T-helper 17 cell (primary cell): ENCODE measurements around the gene DNPH1. TPM values are rescaled to one million over a fixed set of nuclear protein-coding genes. Genes with fewer than 3 reads are reported as not detected.

Experiments
- ATAC-seq: fragments of 150-1000 bp; cut with Tn5 transposase; 2 replicates; pipeline ENCODE4 v1.10.0; 2021; ENCODE audit warnings: mild to moderate bottlenecking, moderate library complexity
- DNase-seq, 3 donors: peaks; one replicate each; pipeline versions ENCODE4 v3.0.0 to v3.0.0-alpha.2; 2020 to 2021
- H3K9me3 ChIP-seq: one replicate; pipeline ENCODE4 v1.7.0; 2013; ENCODE audit warnings: low read length, mild to moderate bottlenecking; ENCODE audit not compliant: control insufficient read depth, poor library complexity, severe bottlenecking
- H3K27ac Mint-ChIP-seq: one replicate; pipeline ENCODE4 v1.8.0; 2022; ENCODE audit warnings: mild to moderate bottlenecking, moderate library complexity, mixed read lengths
- H3K27me3 Mint-ChIP-seq: one replicate; pipeline ENCODE4 v1.8.0; 2022; ENCODE audit warnings: mixed read lengths
- H3K36me3 Mint-ChIP-seq: one replicate; pipeline ENCODE4 v1.8.0; 2022; ENCODE audit warnings: low read depth, mixed read lengths
- H3K4me1 Mint-ChIP-seq: one replicate; pipeline ENCODE4 v1.8.0; 2022; ENCODE audit warnings: mild to moderate bottlenecking, mixed read lengths
- H3K4me3 Mint-ChIP-seq: one replicate; pipeline ENCODE4 v1.8.0; 2022; ENCODE audit warnings: mild to moderate bottlenecking, moderate library complexity, mixed read lengths
- total RNA-seq, 4 donors: library from RNA in 2 of 4; stranded (reverse) in 2 of 4; gene quantifications; one replicate each; pipeline ENCODE4 v1.2.3 and lab custom pipeline; 2022 to 2026

The DNPH1 gene
- total RNA-seq, 2 donors from 2014 or later, result 32.3 to 35.0 TPM

- no peaks in the 10 kb centered on the region for H3K27me3 Mint-ChIP-seq
- H3K36me3 Mint-ChIP-seq, result peaks cover 13% of the 10 kb centered on the region
- H3K27ac Mint-ChIP-seq, result no peak overlapping the region
- no peak for DNase-seq
- H3K4me3 Mint-ChIP-seq, result no peak overlapping the region
- no peaks in the 10 kb centered on the region for H3K9me3 ChIP-seq
- no peak for ATAC-seq
- peaks cover 13% of the 10 kb centered on the region for H3K4me1 Mint-ChIP-seq
Measured at GRCh38 chr6:43203718-43204095, 25.6 kb downstream of the DNPH1 start.

- H3K9me3 ChIP-seq, result no peaks in the 10 kb centered on the region
- Mint-ChIP-seq H3K27ac (no peak overlapping the region), H3K27me3 (no peaks in the 10 kb centered on the region), H3K4me1 (peaks cover 13% of the 10 kb centered on the region), H3K36me3 (peaks cover 13% of the 10 kb centered on the region), H3K4me3 (no peak overlapping the region)
- DNase-seq, result no peak
- ATAC-seq, result no peak
Measured at GRCh38 chr6:43203029-43203717, 26.1 kb downstream of the DNPH1 start.

GRCh38 chr6:43202451-43202850 lies 26.8 kb downstream of the DNPH1 start:
- ATAC-seq (no peak), DNase-seq (no peak)
- H3K4me3 Mint-ChIP-seq, result no peak overlapping the region
- no peaks in the 10 kb centered on the region for H3K27me3 Mint-ChIP-seq
- no peaks in the 10 kb centered on the region for H3K9me3 ChIP-seq
- peaks cover 13% of the 10 kb centered on the region for H3K4me1 Mint-ChIP-seq
- peaks cover 13% of the 10 kb centered on the region for H3K36me3 Mint-ChIP-seq
- no peak overlapping the region for H3K27ac Mint-ChIP-seq

- Mint-ChIP-seq H3K27ac (no peak overlapping the region), H3K27me3 (no peaks in the 10 kb centered on the region), H3K4me1 (peaks cover 15% of the 10 kb centered on the region), H3K36me3 (peaks cover 16% of the 10 kb centered on the region), H3K4me3 (no peak overlapping the region)
- no peak for ATAC-seq
- no peaks in the 10 kb centered on the region for H3K9me3 ChIP-seq
- DNase-seq, result no peak
Measured at GRCh38 chr6:43200541-43200940, 28.7 kb downstream of the DNPH1 start.

GRCh38 chr6:43199912-43200311 lies 29.4 kb downstream of the DNPH1 start:
- no peak overlapping the region for H3K27ac Mint-ChIP-seq
- ATAC-seq (no peak), DNase-seq (no peak)
- H3K9me3 ChIP-seq, result no peaks in the 10 kb centered on the region
- H3K4me1 Mint-ChIP-seq, result peaks cover 15% of the 10 kb centered on the region
- peaks cover 17% of the 10 kb centered on the region for H3K36me3 Mint-ChIP-seq
- no peaks in the 10 kb centered on the region for H3K27me3 Mint-ChIP-seq
- no peak overlapping the region for H3K4me3 Mint-ChIP-seq

- H3K27ac Mint-ChIP-seq, result no peak overlapping the region
- H3K36me3 Mint-ChIP-seq, result peaks cover 22% of the 10 kb centered on the region
- no peaks in the 10 kb centered on the region for H3K27me3 Mint-ChIP-seq
Measured at GRCh38 chr6:43196337-43196736, 32.9 kb downstream of the DNPH1 start.

GRCh38 chr6:43193929-43194328 lies 35.4 kb downstream of the DNPH1 start:
- H3K27ac Mint-ChIP-seq, result no peak overlapping the region
- no peaks in the 10 kb centered on the region for H3K9me3 ChIP-seq
- peaks cover 13% of the 10 kb centered on the region for H3K4me1 Mint-ChIP-seq
- peaks cover 12% of the 10 kb centered on the region for H3K36me3 Mint-ChIP-seq
- no peak overlapping the region for H3K4me3 Mint-ChIP-seq
- no peak for DNase-seq
- H3K27me3 Mint-ChIP-seq, result no peaks in the 10 kb centered on the region
- no peak for ATAC-seq

More at GRCh38 chr6:43196337-43196736, 32.9 kb downstream of the DNPH1 start:
- Mint-ChIP-seq H3K4me3 (no peak overlapping the region), H3K4me1 (peaks cover 16% of the 10 kb centered on the region)
- no peak for ATAC-seq
- no peaks in the 10 kb centered on the region for H3K9me3 ChIP-seq
- no peak for DNase-seq

GRCh38 chr6:43192911-43193310 lies 36.4 kb downstream of the DNPH1 start:
- H3K36me3 Mint-ChIP-seq, result peaks cover 12% of the 10 kb centered on the region
- ATAC-seq (no peak), DNase-seq (no peak)
- peaks cover 13% of the 10 kb centered on the region for H3K4me1 Mint-ChIP-seq
- no peak overlapping the region for H3K27ac Mint-ChIP-seq
- no peak overlapping the region for H3K4me3 Mint-ChIP-seq
- no peaks in the 10 kb centered on the region for H3K27me3 Mint-ChIP-seq
- no peaks in the 10 kb centered on the region for H3K9me3 ChIP-seq

- ATAC-seq (no peak), DNase-seq (no peak)
- Mint-ChIP-seq H3K27ac (peak overlapping the region; percentile 39), H3K4me1 (peaks cover 25% of the 10 kb centered on the region), H3K36me3 (peaks cover 10% of the 10 kb centered on the region), H3K4me3 (no peak overlapping the region), H3K27me3 (no peaks in the 10 kb centered on the region)
- H3K9me3 ChIP-seq, result no peaks in the 10 kb centered on the region
Measured at GRCh38 chr6:43189776-43190304, 39.4 kb downstream of the DNPH1 start.

- no peak overlapping the region for H3K27ac Mint-ChIP-seq
- no peak for ATAC-seq
- no peak for DNase-seq
- H3K4me1 Mint-ChIP-seq, result peaks cover 36% of the 10 kb centered on the region
- H3K9me3 ChIP-seq, result no peaks in the 10 kb centered on the region
- H3K36me3 Mint-ChIP-seq, result peaks cover 17% of the 10 kb centered on the region
- no peak overlapping the region for H3K4me3 Mint-ChIP-seq
- no peaks in the 10 kb centered on the region for H3K27me3 Mint-ChIP-seq
Measured at GRCh38 chr6:43188426-43188825, 40.9 kb downstream of the DNPH1 start.

GRCh38 chr6:43187821-43188220 lies 41.5 kb downstream of the DNPH1 start:
- no peak for DNase-seq
- H3K9me3 ChIP-seq, result no peaks in the 10 kb centered on the region
- Mint-ChIP-seq H3K27ac (no peak overlapping the region), H3K27me3 (no peaks in the 10 kb centered on the region), H3K4me1 (peaks cover 38% of the 10 kb centered on the region), H3K36me3 (peaks cover 15% of the 10 kb centered on the region), H3K4me3 (no peak overlapping the region)
- no peak for ATAC-seq

GRCh38 chr6:43186706-43187105 lies 42.6 kb downstream of the DNPH1 start:
- DNase-seq (no peak), ATAC-seq (no peak)
- Mint-ChIP-seq H3K36me3 (peaks cover 12% of the 10 kb centered on the region), H3K4me1 (peaks cover 41% of the 10 kb centered on the region), H3K4me3 (no peak overlapping the region), H3K27me3 (no peaks in the 10 kb centered on the region), H3K27ac (peak overlapping the region; percentile 92)
- no peaks in the 10 kb centered on the region for H3K9me3 ChIP-seq

- Mint-ChIP-seq H3K36me3 (peaks cover 12% of the 10 kb centered on the region), H3K27me3 (no peaks in the 10 kb centered on the region), H3K4me3 (no peak overlapping the region), H3K4me1 (peaks cover 48% of the 10 kb centered on the region), H3K27ac (peak overlapping the region; percentile 92)
- no peak for DNase-seq
- no peaks in the 10 kb centered on the region for H3K9me3 ChIP-seq
- ATAC-seq, result no peak
Measured at GRCh38 chr6:43186019-43186418, 43.3 kb downstream of the DNPH1 start.

- H3K4me3 Mint-ChIP-seq, result peak overlapping the region; percentile 53
- peak overlapping the region; percentile 92 for H3K27ac Mint-ChIP-seq
- peaks cover 12% of the 10 kb centered on the region for H3K36me3 Mint-ChIP-seq
- no peaks in the 10 kb centered on the region for H3K27me3 Mint-ChIP-seq
- H3K4me1 Mint-ChIP-seq, result peaks cover 49% of the 10 kb centered on the region
- DNase-seq (no peak), ATAC-seq (peak; percentile 48)
- H3K9me3 ChIP-seq, result no peaks in the 10 kb centered on the region
Measured at GRCh38 chr6:43185391-43185985, 43.8 kb downstream of the DNPH1 start.
